ENCODE data around the gene NWD2.
A peak's percentile ranks its signal among the peaks of the same experiment; 100 is the strongest.

The NWD2 gene

GRCh38 chr4:37429906-37430305 lies 185.4 kb downstream of the NWD2 start:
- Histone ChIP-seq H3K27ac (ENCODE audit: low read length) (no peak overlapping the region), H3K4me3 (ENCODE audit: low read depth in 1 of 2, low read length in 2 of 2) (no peak overlapping the region)

GRCh38 chr4:37430718-37431416 lies 186.3 kb downstream of the NWD2 start:
- no peak overlapping the region for H3K4me3 ChIP-seq (ENCODE audit: low read depth in 1 of 2, low read length in 2 of 2)
- H3K27me3 ChIP-seq (ENCODE audit: low read depth, low read length): no peaks in the 10 kb centered on the region
- H3K9me3 ChIP-seq (ENCODE audit: control insufficient read depth in 1 of 2, low read length in 2 of 2): no peaks in the 10 kb centered on the region
- peak overlapping the region; percentile 40 for H3K27ac ChIP-seq (ENCODE audit: low read length)
- H3K4me1 ChIP-seq (ENCODE audit: control insufficient read depth in 1 of 2, insufficient read depth in 2 of 2, low read length in 2 of 2): no peaks in the 10 kb centered on the region
- no peaks in the 10 kb centered on the region for H3K36me3 ChIP-seq (ENCODE audit: control insufficient read depth in 1 of 2, insufficient read depth in 2 of 2, low read length in 2 of 2)

More at GRCh38 chr4:37429906-37430305, 185.4 kb downstream of the NWD2 start:
- no peaks in the 10 kb centered on the region for H3K4me1 ChIP-seq (ENCODE audit: control insufficient read depth in 1 of 2, insufficient read depth in 2 of 2, low read length in 2 of 2)
- no peaks in the 10 kb centered on the region for H3K27me3 ChIP-seq (ENCODE audit: low read depth, low read length)
- H3K36me3 ChIP-seq (ENCODE audit: control insufficient read depth in 1 of 2, insufficient read depth in 2 of 2, low read length in 2 of 2): no peaks in the 10 kb centered on the region
- no peaks in the 10 kb centered on the region for H3K9me3 ChIP-seq (ENCODE audit: control insufficient read depth in 1 of 2, low read length in 2 of 2)

- Histone ChIP-seq H3K36me3 (ENCODE audit: control insufficient read depth in 1 of 2, insufficient read depth in 2 of 2, low read length in 2 of 2) (no peaks in the 10 kb centered on the region), H3K9me3 (ENCODE audit: control insufficient read depth in 1 of 2, low read length in 2 of 2) (no peaks in the 10 kb centered on the region), H3K4me3 (ENCODE audit: low read depth in 1 of 2, low read length in 2 of 2) (no peak overlapping the region), H3K4me1 (ENCODE audit: control insufficient read depth in 1 of 2, insufficient read depth in 2 of 2, low read length in 2 of 2) (no peaks in the 10 kb centered on the region), H3K27ac (ENCODE audit: low read length) (peak overlapping the region; percentile 40), H3K27me3 (ENCODE audit: low read depth, low read length) (no peaks in the 10 kb centered on the region)
Measured at GRCh38 chr4:37431417-37431743, 186.8 kb downstream of the NWD2 start.

- H3K4me1 ChIP-seq (ENCODE audit: control insufficient read depth in 1 of 2, insufficient read depth in 2 of 2, low read length in 2 of 2): no peaks in the 10 kb centered on the region
- H3K36me3 ChIP-seq (ENCODE audit: control insufficient read depth in 1 of 2, insufficient read depth in 2 of 2, low read length in 2 of 2): no peaks in the 10 kb centered on the region
- H3K9me3 ChIP-seq (ENCODE audit: control insufficient read depth in 1 of 2, low read length in 2 of 2): no peaks in the 10 kb centered on the region
- no peaks in the 10 kb centered on the region for H3K27me3 ChIP-seq (ENCODE audit: low read depth, low read length)
- H3K27ac ChIP-seq (ENCODE audit: low read length): no peak overlapping the region
- H3K4me3 ChIP-seq (ENCODE audit: low read depth in 1 of 2, low read length in 2 of 2): no peak overlapping the region
Measured at GRCh38 chr4:37434469-37434868, 189.9 kb downstream of the NWD2 start.

- Histone ChIP-seq H3K4me1 (ENCODE audit: control insufficient read depth in 1 of 2, insufficient read depth in 2 of 2, low read length in 2 of 2) (no peaks in the 10 kb centered on the region), H3K27me3 (ENCODE audit: low read depth, low read length) (no peaks in the 10 kb centered on the region), H3K9me3 (ENCODE audit: control insufficient read depth in 1 of 2, low read length in 2 of 2) (no peaks in the 10 kb centered on the region), H3K4me3 (ENCODE audit: low read depth in 1 of 2, low read length in 2 of 2) (no peak overlapping the region), H3K36me3 (ENCODE audit: control insufficient read depth in 1 of 2, insufficient read depth in 2 of 2, low read length in 2 of 2) (no peaks in the 10 kb centered on the region), H3K27ac (ENCODE audit: low read length) (no peak overlapping the region)
Measured at GRCh38 chr4:37436546-37436945, 192.0 kb downstream of the NWD2 start.

- no peak overlapping the region for H3K27ac ChIP-seq (ENCODE audit: low read length)
- H3K36me3 ChIP-seq (ENCODE audit: control insufficient read depth in 1 of 2, insufficient read depth in 2 of 2, low read length in 2 of 2): no peaks in the 10 kb centered on the region
- no peaks in the 10 kb centered on the region for H3K4me1 ChIP-seq (ENCODE audit: control insufficient read depth in 1 of 2, insufficient read depth in 2 of 2, low read length in 2 of 2)
- H3K4me3 ChIP-seq (ENCODE audit: low read depth in 1 of 2, low read length in 2 of 2): no peak overlapping the region
- H3K27me3 ChIP-seq (ENCODE audit: low read depth, low read length): no peaks in the 10 kb centered on the region
- H3K9me3 ChIP-seq (ENCODE audit: control insufficient read depth in 1 of 2, low read length in 2 of 2): no peaks in the 10 kb centered on the region
Measured at GRCh38 chr4:37437163-37437562, 192.6 kb downstream of the NWD2 start.

- Histone ChIP-seq H3K4me1 (ENCODE audit: control insufficient read depth in 1 of 2, insufficient read depth in 2 of 2, low read length in 2 of 2) (no peaks in the 10 kb centered on the region), H3K4me3 (ENCODE audit: low read depth in 1 of 2, low read length in 2 of 2) (no peak overlapping the region), H3K36me3 (ENCODE audit: control insufficient read depth in 1 of 2, insufficient read depth in 2 of 2, low read length in 2 of 2) (no peaks in the 10 kb centered on the region), H3K9me3 (ENCODE audit: control insufficient read depth in 1 of 2, low read length in 2 of 2) (no peaks in the 10 kb centered on the region), H3K27ac (ENCODE audit: low read length) (no peak overlapping the region), H3K27me3 (ENCODE audit: low read depth, low read length) (no peaks in the 10 kb centered on the region)
Measured at GRCh38 chr4:37438564-37439279, 194.2 kb downstream of the NWD2 start.

- H3K27ac ChIP-seq (ENCODE audit: low read length): no peak overlapping the region
- H3K4me1 ChIP-seq (ENCODE audit: control insufficient read depth in 1 of 2, insufficient read depth in 2 of 2, low read length in 2 of 2): no peaks in the 10 kb centered on the region
- no peak overlapping the region for H3K4me3 ChIP-seq (ENCODE audit: low read depth in 1 of 2, low read length in 2 of 2)
- H3K36me3 ChIP-seq (ENCODE audit: control insufficient read depth in 1 of 2, insufficient read depth in 2 of 2, low read length in 2 of 2): no peaks in the 10 kb centered on the region
- no peaks in the 10 kb centered on the region for H3K9me3 ChIP-seq (ENCODE audit: control insufficient read depth in 1 of 2, low read length in 2 of 2)
- H3K27me3 ChIP-seq (ENCODE audit: low read depth, low read length): no peaks in the 10 kb centered on the region
Measured at GRCh38 chr4:37439809-37440474, 195.4 kb downstream of the NWD2 start.

GRCh38 chr4:37440501-37440900 lies 196.0 kb downstream of the NWD2 start:
- H3K36me3 ChIP-seq (ENCODE audit: control insufficient read depth in 1 of 2, insufficient read depth in 2 of 2, low read length in 2 of 2): no peaks in the 10 kb centered on the region
- H3K9me3 ChIP-seq (ENCODE audit: control insufficient read depth in 1 of 2, low read length in 2 of 2): no peaks in the 10 kb centered on the region
- no peaks in the 10 kb centered on the region for H3K27me3 ChIP-seq (ENCODE audit: low read depth, low read length)
- H3K4me1 ChIP-seq (ENCODE audit: control insufficient read depth in 1 of 2, insufficient read depth in 2 of 2, low read length in 2 of 2): no peaks in the 10 kb centered on the region
- H3K4me3 ChIP-seq (ENCODE audit: low read depth in 1 of 2, low read length in 2 of 2): no peak overlapping the region
- no peak overlapping the region for H3K27ac ChIP-seq (ENCODE audit: low read length)

GRCh38 chr4:37441231-37442061 lies 196.9 kb downstream of the NWD2 start:
- Histone ChIP-seq H3K27me3 (ENCODE audit: low read depth, low read length) (no peaks in the 10 kb centered on the region), H3K9me3 (ENCODE audit: control insufficient read depth in 1 of 2, low read length in 2 of 2) (no peaks in the 10 kb centered on the region), H3K27ac (ENCODE audit: low read length) (no peak overlapping the region), H3K36me3 (ENCODE audit: control insufficient read depth in 1 of 2, insufficient read depth in 2 of 2, low read length in 2 of 2) (no peaks in the 10 kb centered on the region), H3K4me1 (ENCODE audit: control insufficient read depth in 1 of 2, insufficient read depth in 2 of 2, low read length in 2 of 2) (no peaks in the 10 kb centered on the region), H3K4me3 (ENCODE audit: low read depth in 1 of 2, low read length in 2 of 2) (no peak overlapping the region)

GRCh38 chr4:37442062-37442323 lies 197.4 kb downstream of the NWD2 start:
- Histone ChIP-seq H3K9me3 (ENCODE audit: control insufficient read depth in 1 of 2, low read length in 2 of 2) (no peaks in the 10 kb centered on the region), H3K4me1 (ENCODE audit: control insufficient read depth in 1 of 2, insufficient read depth in 2 of 2, low read length in 2 of 2) (no peaks in the 10 kb centered on the region), H3K36me3 (ENCODE audit: control insufficient read depth in 1 of 2, insufficient read depth in 2 of 2, low read length in 2 of 2) (no peaks in the 10 kb centered on the region), H3K27ac (ENCODE audit: low read length) (no peak overlapping the region), H3K4me3 (ENCODE audit: low read depth in 1 of 2, low read length in 2 of 2) (no peak overlapping the region), H3K27me3 (ENCODE audit: low read depth, low read length) (no peaks in the 10 kb centered on the region)
